ENCODE results near the gene NCOA3.

The NCOA3 gene

DNA sequence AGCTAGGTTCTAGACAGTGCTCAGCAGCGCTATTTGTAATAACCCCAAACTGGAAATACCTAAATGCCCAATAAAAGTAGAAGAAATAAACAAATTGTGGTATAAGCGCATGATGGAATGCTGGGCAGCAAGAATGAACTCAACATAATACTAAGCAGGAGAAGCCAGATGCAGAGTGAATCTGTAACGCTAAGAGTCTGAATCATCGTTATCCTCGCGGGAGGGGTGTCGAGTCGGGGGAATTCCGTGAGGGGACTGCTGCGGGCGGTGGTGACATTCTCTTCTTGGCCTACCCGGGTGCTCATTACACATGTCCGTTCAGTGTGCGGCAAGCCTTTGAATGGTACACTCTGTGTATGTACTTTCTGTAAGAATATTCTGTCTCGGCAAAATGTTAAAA lies 199.9 kb downstream of the NCOA3 start:
- no peaks in the 10 kb centered on the region for H3K4me1 ChIP-seq (ENCODE audit: insufficient read depth, low read length, severe bottlenecking)

DNA sequence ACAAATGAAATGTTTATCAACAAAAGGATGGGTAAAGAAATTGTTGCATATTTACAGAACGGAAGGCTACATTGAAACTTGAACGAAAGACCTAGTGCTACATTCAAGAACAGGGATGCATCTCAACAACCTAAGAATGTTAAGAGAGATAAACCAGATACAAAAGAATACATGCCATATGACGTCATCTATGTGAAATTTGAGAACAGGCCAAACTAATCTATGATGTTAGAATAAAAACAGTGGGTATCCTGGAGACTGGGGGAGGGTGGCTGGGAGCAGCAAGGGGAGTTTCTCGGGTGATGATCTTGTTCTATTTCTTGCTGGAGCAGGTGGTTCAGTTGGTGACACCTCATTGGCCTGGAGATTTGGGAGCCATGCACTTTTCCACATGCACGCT lies 202.1 kb downstream of the NCOA3 start:
- Histone ChIP-seq H3K36me3 (ENCODE audit: insufficient read depth, low read length) (no peaks in the 10 kb centered on the region), H3K4me1 (ENCODE audit: insufficient read depth, low read length, severe bottlenecking) (no peaks in the 10 kb centered on the region), H3K9me2 (ENCODE audit: low read depth, low read length) (no peaks in the 10 kb centered on the region), H3K4me3 (ENCODE audit: low read depth, low read length, poor library complexity, severe bottlenecking) (no peak overlapping the region), H3K79me2 (ENCODE audit: insufficient read depth, low read length) (no peaks in the 10 kb centered on the region), H3K9me3 (ENCODE audit: low read length) (no peaks in the 10 kb centered on the region), H3K27ac (ENCODE audit: low read depth, low read length, poor library complexity, severe bottlenecking) (no peak overlapping the region), H4K20me1 (ENCODE audit: insufficient read depth, low read length) (no peaks in the 10 kb centered on the region), H3K27me3 (ENCODE audit: insufficient read depth, low read length) (no peaks in the 10 kb centered on the region), H3F3A (ENCODE audit: insufficient read depth, low read length) (no peaks in the 10 kb centered on the region), H3K4me2 (ENCODE audit: low read length) (no peak overlapping the region), H3K9ac (ENCODE audit: low read length) (no peak overlapping the region), H2AFZ (ENCODE audit: low read length) (no peak overlapping the region)
- TF ChIP-seq EZH2 (IDR thresholded peaks at IDR 0.05; ENCODE audit: borderline replicate concordance, low read length), result no peak
- TF ChIP-seq, protein P1, sequence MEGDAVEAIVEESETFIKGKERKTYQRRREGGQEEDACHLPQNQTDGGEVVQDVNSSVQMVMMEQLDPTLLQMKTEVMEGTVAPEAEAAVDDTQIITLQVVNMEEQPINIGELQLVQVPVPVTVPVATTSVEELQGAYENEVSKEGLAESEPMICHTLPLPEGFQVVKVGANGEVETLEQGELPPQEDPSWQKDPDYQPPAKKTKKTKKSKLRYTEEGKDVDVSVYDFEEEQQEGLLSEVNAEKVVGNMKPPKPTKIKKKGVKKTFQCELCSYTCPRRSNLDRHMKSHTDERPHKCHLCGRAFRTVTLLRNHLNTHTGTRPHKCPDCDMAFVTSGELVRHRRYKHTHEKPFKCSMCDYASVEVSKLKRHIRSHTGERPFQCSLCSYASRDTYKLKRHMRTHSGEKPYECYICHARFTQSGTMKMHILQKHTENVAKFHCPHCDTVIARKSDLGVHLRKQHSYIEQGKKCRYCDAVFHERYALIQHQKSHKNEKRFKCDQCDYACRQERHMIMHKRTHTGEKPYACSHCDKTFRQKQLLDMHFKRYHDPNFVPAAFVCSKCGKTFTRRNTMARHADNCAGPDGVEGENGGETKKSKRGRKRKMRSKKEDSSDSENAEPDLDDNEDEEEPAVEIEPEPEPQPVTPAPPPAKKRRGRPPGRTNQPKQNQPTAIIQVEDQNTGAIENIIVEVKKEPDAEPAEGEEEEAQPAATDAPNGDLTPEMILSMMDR (IDR thresholded peaks at IDR 0.05; ENCODE audit: low read length), result no peak

More for the DNA sequence above, 199.9 kb downstream of the NCOA3 start:
- no peak overlapping the region for H3K27ac ChIP-seq (ENCODE audit: low read depth, low read length, poor library complexity, severe bottlenecking)
- H3F3A ChIP-seq (ENCODE audit: insufficient read depth, low read length), result no peaks in the 10 kb centered on the region
- no peaks in the 10 kb centered on the region for H3K36me3 ChIP-seq (ENCODE audit: insufficient read depth, low read length)
- no peak overlapping the region for H3K4me2 ChIP-seq (ENCODE audit: low read length)
- TF ChIP-seq EZH2 (IDR thresholded peaks at IDR 0.05; ENCODE audit: borderline replicate concordance, low read length), result no peak
- TF ChIP-seq, protein P1 (IDR thresholded peaks at IDR 0.05; ENCODE audit: low read length), result no peak
- no peaks in the 10 kb centered on the region for H4K20me1 ChIP-seq (ENCODE audit: insufficient read depth, low read length)
- H3K4me3 ChIP-seq (ENCODE audit: low read depth, low read length, poor library complexity, severe bottlenecking), result no peak overlapping the region
- no peaks in the 10 kb centered on the region; the same call in 1 of the 2 replicates for H3K27me3 ChIP-seq (ENCODE audit: insufficient read depth, low read length)
- H3K9me2 ChIP-seq (ENCODE audit: low read depth, low read length), result no peaks in the 10 kb centered on the region
- no peak overlapping the region for H2AFZ ChIP-seq (ENCODE audit: low read length)
- no peaks in the 10 kb centered on the region for H3K9me3 ChIP-seq (ENCODE audit: low read length)
- no peak overlapping the region for H3K9ac ChIP-seq (ENCODE audit: low read length)
- no peaks in the 10 kb centered on the region for H3K79me2 ChIP-seq (ENCODE audit: insufficient read depth, low read length)

DNA sequence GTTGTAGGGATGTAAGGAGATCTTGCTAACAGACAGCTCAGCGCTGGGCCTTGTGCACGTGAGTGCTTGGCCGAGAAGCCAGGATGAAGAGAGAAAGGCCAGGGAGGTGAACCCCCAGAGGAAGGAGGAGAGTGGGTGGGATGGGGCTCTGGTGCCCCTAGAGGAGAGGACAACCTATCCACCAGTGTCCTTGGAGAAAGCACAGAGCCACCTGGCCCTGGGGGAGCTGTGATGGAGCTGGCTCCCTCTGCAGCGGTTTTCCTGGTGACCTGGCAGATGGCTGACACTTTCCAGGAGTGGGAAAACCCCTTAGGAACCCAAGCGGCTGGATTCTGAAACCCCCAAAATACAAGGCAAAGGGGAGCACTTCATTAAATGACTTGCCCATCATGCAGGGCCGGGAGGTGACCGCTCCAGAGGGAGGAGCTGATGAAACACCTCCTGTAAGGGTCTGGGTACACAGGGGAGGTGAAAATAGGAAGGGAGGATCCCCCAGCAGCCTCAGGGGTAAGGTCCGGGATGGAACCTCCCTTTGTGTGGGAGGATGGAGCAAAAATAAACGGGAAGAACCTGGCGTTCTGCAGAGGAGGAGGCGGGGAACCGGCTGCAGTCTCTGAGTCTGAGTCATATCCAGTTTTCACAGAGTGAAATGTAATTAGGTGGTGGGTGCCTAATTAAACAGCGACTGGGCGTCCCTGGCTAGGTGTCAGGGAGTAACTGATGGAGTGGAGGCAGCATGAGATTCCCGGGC lies 203.2 kb downstream of the NCOA3 start:
- Histone ChIP-seq H3K27me3 (ENCODE audit: insufficient read depth, low read length) (no peaks in the 10 kb centered on the region), H3K79me2 (ENCODE audit: insufficient read depth, low read length) (no peaks in the 10 kb centered on the region), H3K9me3 (ENCODE audit: low read length) (no peaks in the 10 kb centered on the region), H3F3A (ENCODE audit: insufficient read depth, low read length) (no peaks in the 10 kb centered on the region), H3K9ac (ENCODE audit: low read length) (no peak overlapping the region), H2AFZ (ENCODE audit: low read length) (no peak overlapping the region), H4K20me1 (ENCODE audit: insufficient read depth, low read length) (no peaks in the 10 kb centered on the region), H3K27ac (ENCODE audit: low read depth, low read length, poor library complexity, severe bottlenecking) (no peak overlapping the region), H3K36me3 (ENCODE audit: insufficient read depth, low read length) (no peaks in the 10 kb centered on the region), H3K9me2 (ENCODE audit: low read depth, low read length) (no peaks in the 10 kb centered on the region), H3K4me1 (ENCODE audit: insufficient read depth, low read length, severe bottlenecking) (no peaks in the 10 kb centered on the region), H3K4me2 (ENCODE audit: low read length) (no peak overlapping the region), H3K4me3 (ENCODE audit: low read depth, low read length, poor library complexity, severe bottlenecking) (no peak overlapping the region)
- TF ChIP-seq EZH2 (IDR thresholded peaks at IDR 0.05; ENCODE audit: borderline replicate concordance, low read length), result no peak
- TF ChIP-seq, protein P1 (IDR thresholded peaks at IDR 0.05; ENCODE audit: low read length), result no peak

Measured in OCI-LY1 (cell line).